ENCODE measurements around the gene PNPLA6. TPM values are rescaled to one million over a fixed set of nuclear protein-coding genes. Genes with fewer than 3 reads are reported as not detected.

PNPLA6 gene
- total and polyA plus RNA-seq, 2 of the 13 experiments (the other 11 are each of a cell fraction or from before 2014, with no cell fraction given), result 24.9 to 28.2 TPM

DNA sequence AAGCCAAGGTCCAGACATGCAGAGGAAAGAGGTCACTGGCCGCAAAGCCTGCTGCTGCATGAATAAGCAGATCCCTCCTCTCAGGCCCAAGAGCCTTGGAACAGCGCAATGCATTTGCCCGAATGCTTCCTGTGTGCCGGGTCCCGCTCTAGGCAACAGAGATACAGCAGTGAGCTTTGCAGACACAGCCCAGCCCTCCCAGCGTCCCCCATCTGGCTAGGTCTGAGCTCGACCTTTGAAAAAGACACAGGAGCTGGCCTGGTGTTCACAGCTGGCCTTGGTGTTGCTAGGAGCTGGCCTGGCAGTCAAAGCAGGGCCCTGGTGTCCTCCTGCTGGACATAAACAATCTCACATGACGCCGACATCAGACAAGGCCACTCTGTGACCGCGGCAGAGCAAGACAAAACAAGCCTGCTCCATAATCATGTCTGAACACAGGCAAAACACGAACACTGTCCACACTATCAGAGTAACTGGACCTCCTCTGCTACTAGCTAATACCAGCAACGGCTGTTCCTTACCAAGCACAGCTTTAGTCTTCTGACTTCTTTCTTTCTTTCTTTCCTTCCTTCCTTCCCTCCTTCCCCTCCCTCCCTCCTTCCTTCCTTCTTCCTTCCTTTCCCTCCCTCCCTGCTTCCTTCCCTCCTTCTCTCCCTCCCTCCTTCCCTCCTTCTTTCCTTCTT is 41.0 kb upstream of the PNPLA6 start (continued):
- TF ChIP-seq, protein P1, sequence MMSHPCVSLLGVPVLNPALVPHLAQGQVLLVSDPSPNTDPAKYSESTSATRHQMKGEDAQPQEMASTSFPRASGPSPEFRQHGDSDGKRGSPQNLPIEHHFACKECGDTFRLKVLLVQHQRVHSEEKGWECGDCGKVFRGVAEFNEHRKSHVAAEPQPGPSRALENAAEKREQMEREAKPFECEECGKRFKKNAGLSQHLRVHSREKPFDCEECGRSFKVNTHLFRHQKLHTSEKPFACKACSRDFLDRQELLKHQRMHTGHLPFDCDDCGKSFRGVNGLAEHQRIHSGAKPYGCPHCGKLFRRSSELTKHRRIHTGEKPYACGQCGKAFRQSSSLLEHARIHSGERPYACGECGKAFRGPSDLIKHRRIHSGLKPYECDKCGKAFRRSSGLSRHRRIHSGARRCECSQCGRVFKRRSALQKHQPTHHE (CRISPR knock-in tag; IDR thresholded peaks at IDR 0.05; ENCODE audit: borderline replicate concordance), result 0 out of 2 replicates have a peak, but pooled peaks have one; percentile 25
- TF ChIP-seq ZNF879 (CRISPR knock-in tag; IDR thresholded peaks at IDR 0.05) (no peak), ZNF891 (CRISPR knock-in tag; IDR thresholded peaks at IDR 0.05) (0 out of 2 replicates have a peak, but pooled peaks have one; percentile 42), ZEB1 (IDR thresholded peaks at IDR 0.05; ENCODE audit: insufficient replicate concordance, low read depth) (no peak), RFX1 (IDR thresholded peaks at IDR 0.05) (peak; percentile 52; the same call in 1 of the 2 replicates), ZMYM4 (CRISPR knock-in tag; IDR thresholded peaks at IDR 0.05) (0 out of 2 replicates have a peak, but pooled peaks have one; percentile 8), CCDC6 (CRISPR knock-in tag; IDR thresholded peaks at IDR 0.05) (no peak), PHF8 (CRISPR knock-in tag; IDR thresholded peaks at IDR 0.05) (peak; percentile 64; the same call in 1 of the 2 replicates), EZH2 (conservative IDR thresholded peaks at IDR 0.05; ENCODE audit: low read depth, low read length) (no peak), ZNF746 (CRISPR knock-in tag; IDR thresholded peaks at IDR 0.05) (peak; percentile 69; the same call in 1 of the 2 replicates)
- TF ChIP-seq, protein P2, sequence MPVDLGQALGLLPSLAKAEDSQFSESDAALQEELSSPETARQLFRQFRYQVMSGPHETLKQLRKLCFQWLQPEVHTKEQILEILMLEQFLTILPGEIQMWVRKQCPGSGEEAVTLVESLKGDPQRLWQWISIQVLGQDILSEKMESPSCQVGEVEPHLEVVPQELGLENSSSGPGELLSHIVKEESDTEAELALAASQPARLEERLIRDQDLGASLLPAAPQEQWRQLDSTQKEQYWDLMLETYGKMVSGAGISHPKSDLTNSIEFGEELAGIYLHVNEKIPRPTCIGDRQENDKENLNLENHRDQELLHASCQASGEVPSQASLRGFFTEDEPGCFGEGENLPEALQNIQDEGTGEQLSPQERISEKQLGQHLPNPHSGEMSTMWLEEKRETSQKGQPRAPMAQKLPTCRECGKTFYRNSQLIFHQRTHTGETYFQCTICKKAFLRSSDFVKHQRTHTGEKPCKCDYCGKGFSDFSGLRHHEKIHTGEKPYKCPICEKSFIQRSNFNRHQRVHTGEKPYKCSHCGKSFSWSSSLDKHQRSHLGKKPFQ (CRISPR knock-in tag; IDR thresholded peaks at IDR 0.05; ENCODE audit: insufficient replicate concordance), result peak; percentile 37
- TF ChIP-seq, protein P3, sequence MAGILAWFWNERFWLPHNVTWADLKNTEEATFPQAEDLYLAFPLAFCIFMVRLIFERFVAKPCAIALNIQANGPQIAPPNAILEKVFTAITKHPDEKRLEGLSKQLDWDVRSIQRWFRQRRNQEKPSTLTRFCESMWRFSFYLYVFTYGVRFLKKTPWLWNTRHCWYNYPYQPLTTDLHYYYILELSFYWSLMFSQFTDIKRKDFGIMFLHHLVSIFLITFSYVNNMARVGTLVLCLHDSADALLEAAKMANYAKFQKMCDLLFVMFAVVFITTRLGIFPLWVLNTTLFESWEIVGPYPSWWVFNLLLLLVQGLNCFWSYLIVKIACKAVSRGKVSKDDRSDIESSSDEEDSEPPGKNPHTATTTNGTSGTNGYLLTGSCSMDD (CRISPR knock-in tag; IDR thresholded peaks at IDR 0.05), result no peak
- TF ChIP-seq, protein P4, sequence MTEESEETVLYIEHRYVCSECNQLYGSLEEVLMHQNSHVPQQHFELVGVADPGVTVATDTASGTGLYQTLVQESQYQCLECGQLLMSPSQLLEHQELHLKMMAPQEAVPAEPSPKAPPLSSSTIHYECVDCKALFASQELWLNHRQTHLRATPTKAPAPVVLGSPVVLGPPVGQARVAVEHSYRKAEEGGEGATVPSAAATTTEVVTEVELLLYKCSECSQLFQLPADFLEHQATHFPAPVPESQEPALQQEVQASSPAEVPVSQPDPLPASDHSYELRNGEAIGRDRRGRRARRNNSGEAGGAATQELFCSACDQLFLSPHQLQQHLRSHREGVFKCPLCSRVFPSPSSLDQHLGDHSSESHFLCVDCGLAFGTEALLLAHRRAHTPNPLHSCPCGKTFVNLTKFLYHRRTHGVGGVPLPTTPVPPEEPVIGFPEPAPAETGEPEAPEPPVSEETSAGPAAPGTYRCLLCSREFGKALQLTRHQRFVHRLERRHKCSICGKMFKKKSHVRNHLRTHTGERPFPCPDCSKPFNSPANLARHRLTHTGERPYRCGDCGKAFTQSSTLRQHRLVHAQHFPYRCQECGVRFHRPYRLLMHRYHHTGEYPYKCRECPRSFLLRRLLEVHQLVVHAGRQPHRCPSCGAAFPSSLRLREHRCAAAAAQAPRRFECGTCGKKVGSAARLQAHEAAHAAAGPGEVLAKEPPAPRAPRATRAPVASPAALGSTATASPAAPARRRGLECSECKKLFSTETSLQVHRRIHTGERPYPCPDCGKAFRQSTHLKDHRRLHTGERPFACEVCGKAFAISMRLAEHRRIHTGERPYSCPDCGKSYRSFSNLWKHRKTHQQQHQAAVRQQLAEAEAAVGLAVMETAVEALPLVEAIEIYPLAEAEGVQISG (CRISPR knock-in tag; IDR thresholded peaks at IDR 0.05), result peak; percentile 38
- TF ChIP-seq, protein P5, sequence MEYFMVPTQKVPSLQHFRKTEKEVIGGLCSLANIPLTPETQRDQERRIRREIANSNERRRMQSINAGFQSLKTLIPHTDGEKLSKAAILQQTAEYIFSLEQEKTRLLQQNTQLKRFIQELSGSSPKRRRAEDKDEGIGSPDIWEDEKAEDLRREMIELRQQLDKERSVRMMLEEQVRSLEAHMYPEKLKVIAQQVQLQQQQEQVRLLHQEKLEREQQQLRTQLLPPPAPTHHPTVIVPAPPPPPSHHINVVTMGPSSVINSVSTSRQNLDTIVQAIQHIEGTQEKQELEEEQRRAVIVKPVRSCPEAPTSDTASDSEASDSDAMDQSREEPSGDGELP (IDR thresholded peaks at IDR 0.05; ENCODE audit: borderline replicate concordance, low read depth), result peak; percentile 89
- TF ChIP-seq, protein P6, sequence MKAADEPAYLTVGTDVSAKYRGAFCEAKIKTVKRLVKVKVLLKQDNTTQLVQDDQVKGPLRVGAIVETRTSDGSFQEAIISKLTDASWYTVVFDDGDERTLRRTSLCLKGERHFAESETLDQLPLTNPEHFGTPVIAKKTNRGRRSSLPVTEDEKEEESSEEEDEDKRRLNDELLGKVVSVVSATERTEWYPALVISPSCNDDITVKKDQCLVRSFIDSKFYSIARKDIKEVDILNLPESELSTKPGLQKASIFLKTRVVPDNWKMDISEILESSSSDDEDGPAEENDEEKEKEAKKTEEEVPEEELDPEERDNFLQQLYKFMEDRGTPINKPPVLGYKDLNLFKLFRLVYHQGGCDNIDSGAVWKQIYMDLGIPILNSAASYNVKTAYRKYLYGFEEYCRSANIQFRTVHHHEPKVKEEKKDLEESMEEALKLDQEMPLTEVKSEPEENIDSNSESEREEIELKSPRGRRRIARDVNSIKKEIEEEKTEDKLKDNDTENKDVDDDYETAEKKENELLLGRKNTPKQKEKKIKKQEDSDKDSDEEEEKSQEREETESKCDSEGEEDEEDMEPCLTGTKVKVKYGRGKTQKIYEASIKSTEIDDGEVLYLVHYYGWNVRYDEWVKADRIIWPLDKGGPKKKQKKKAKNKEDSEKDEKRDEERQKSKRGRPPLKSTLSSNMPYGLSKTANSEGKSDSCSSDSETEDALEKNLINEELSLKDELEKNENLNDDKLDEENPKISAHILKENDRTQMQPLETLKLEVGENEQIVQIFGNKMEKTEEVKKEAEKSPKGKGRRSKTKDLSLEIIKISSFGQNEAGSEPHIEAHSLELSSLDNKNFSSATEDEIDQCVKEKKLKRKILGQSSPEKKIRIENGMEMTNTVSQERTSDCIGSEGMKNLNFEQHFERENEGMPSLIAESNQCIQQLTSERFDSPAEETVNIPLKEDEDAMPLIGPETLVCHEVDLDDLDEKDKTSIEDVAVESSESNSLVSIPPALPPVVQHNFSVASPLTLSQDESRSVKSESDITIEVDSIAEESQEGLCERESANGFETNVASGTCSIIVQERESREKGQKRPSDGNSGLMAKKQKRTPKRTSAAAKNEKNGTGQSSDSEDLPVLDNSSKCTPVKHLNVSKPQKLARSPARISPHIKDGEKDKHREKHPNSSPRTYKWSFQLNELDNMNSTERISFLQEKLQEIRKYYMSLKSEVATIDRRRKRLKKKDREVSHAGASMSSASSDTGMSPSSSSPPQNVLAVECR (CRISPR knock-in tag; IDR thresholded peaks at IDR 0.05; ENCODE audit: borderline replicate concordance), result peak; percentile 41; the same call in 1 of the 2 replicates

All from HepG2 (cell line).